Hindlimb muscle (tissue), 1 donor: ENCODE data around the gene DNASE1L2. TPM values are rescaled to one million over a fixed set of nuclear protein-coding genes. Genes with fewer than 3 reads are reported as not detected.

Source experiments
- DNase-seq: peaks from one replicate; pipeline ENCODE4 v3.0.0-alpha.2; 2013
- polyA plus RNA-seq: library from polyadenylated mRNA; unstranded; fragments of 120-200 nt; gene quantifications from one replicate; pipeline ENCODE4 v1.2.1, GENCODE V29; 2013; ENCODE audit not compliant: insufficient read length

The DNASE1L2 gene
- polyA plus RNA-seq, 1 donor: 1.1 TPM

GRCh38 chr16:2204416-2205103 lies 31.7 kb upstream of the DNASE1L2 start:
- DNase-seq: no peak

- peak; percentile 93 for DNase-seq
Measured at GRCh38 chr16:2205104-2205966, 30.9 kb upstream of the DNASE1L2 start, which contains the start of gene MLST8. TSS of gene MLST8 (plus strand) at chr16:2205454. CDS start at chr16:2206086, 632 bp downstream.

GRCh38 chr16:2205967-2206313 lies 30.3 kb upstream of the DNASE1L2 start:
- DNase-seq: no peak

GRCh38 chr16:2206420-2206779 lies 29.8 kb upstream of the DNASE1L2 start:
- no peak for DNase-seq

- no peak for DNase-seq
Measured at GRCh38 chr16:2206780-2207433, 29.3 kb upstream of the DNASE1L2 start.

GRCh38 chr16:2207872-2208271 lies 28.4 kb upstream of the DNASE1L2 start:
- no peak for DNase-seq

GRCh38 chr16:2208308-2208707 lies 27.9 kb upstream of the DNASE1L2 start:
- no peak for DNase-seq

- no peak for DNase-seq
Measured at GRCh38 chr16:2208772-2209171, 27.5 kb upstream of the DNASE1L2 start.

- no peak for DNase-seq
Measured at GRCh38 chr16:2209258-2210008, 26.8 kb upstream of the DNASE1L2 start.

- no peak for DNase-seq
Measured at GRCh38 chr16:2210009-2210332, 26.3 kb upstream of the DNASE1L2 start.

GRCh38 chr16:2210386-2211365 lies 25.6 kb upstream of the DNASE1L2 start, which contains the start of gene BRICD5:
TSS of gene BRICD5 (minus strand) at chr16:2210863. CDS start at chr16:2210833, 30 bp downstream.
- DNase-seq: no peak

- DNase-seq: no peak
Measured at GRCh38 chr16:2211923-2212347, 24.3 kb upstream of the DNASE1L2 start.

GRCh38 chr16:2212362-2213324 lies 23.6 kb upstream of the DNASE1L2 start:
- no peak for DNase-seq

- DNase-seq: no peak
Measured at GRCh38 chr16:2213817-2214718, 22.2 kb upstream of the DNASE1L2 start.

GRCh38 chr16:2214719-2214968 lies 21.6 kb upstream of the DNASE1L2 start, which contains the start of gene PGP:
TSS of gene PGP (minus strand) at chr16:2214840. CDS start at chr16:2214777, 63 bp downstream.
- DNase-seq: no peak

- DNase-seq: no peak
Measured at GRCh38 chr16:2216330-2216729, 19.9 kb upstream of the DNASE1L2 start.

- peak; percentile 99 for DNase-seq
Measured at GRCh38 chr16:2223221-2223941, 12.9 kb upstream of the DNASE1L2 start, which contains the start of gene E4F1. TSS of gene E4F1 (plus strand) at chr16:2223591. CDS start at chr16:2223614, 23 bp downstream.

- DNase-seq: no peak
Measured at GRCh38 chr16:2223942-2224486, 12.2 kb upstream of the DNASE1L2 start.
